Hepatocyte (in vitro differentiated cells): ENCODE data around the gene PNPLA7. TPM values are rescaled to one million over a fixed set of nuclear protein-coding genes. Genes with fewer than 3 reads are reported as not detected.

ENCODE experiments used
- DNase-seq: peaks from one replicate; pipeline ENCODE4 v3.0.0-alpha.2; 2016; ENCODE audit warnings: low spot score
- H2AFZ ChIP-seq: fragments of 200-600 bp; sonication (generic); 2 replicates; pipeline ENCODE4 v1.6.0; 2016; ENCODE audit warnings: antibody characterized with exemption, mild to moderate bottlenecking
- H3K27ac ChIP-seq: fragments of 200-600 bp; sonication (generic); 2 replicates; pipeline ENCODE4 v1.5.1; 2016; ENCODE audit warnings: mild to moderate bottlenecking
- H3K27me3 ChIP-seq: fragments of 200-600 bp; sonication (generic); 2 replicates; pipeline ENCODE4 v1.6.1; 2016
- H3K36me3 ChIP-seq: fragments of 200-600 bp; sonication (generic); replicated peaks from 2 replicates; pipeline ENCODE4 v1.5.1; 2016; ENCODE audit warnings: low read depth; ENCODE audit not compliant: insufficient read depth
- H3K4me1 ChIP-seq: fragments of 200-600 bp; sonication (generic); 2 replicates; pipeline ENCODE4 v1.5.1; 2016; ENCODE audit warnings: mild to moderate bottlenecking, moderate library complexity; ENCODE audit not compliant: insufficient read depth
- H3K4me2 ChIP-seq: fragments of 200-600 bp; sonication (generic); 2 replicates; pipeline ENCODE4 v1.6.0; 2016
- H3K4me3 ChIP-seq: fragments of 200-600 bp; sonication (generic); 2 replicates; pipeline ENCODE4 v1.5.1; 2016; ENCODE audit warnings: mild to moderate bottlenecking
- H3K79me2 ChIP-seq: fragments of 200-600 bp; sonication (generic); 2 replicates; pipeline ENCODE4 v1.6.0; 2017; ENCODE audit warnings: mild to moderate bottlenecking
- H3K9me2 ChIP-seq: fragments of 200-600 bp; sonication (generic); replicated peaks from 2 replicates; pipeline ENCODE4 v1.6.0; 2017; ENCODE audit warnings: mild to moderate bottlenecking; ENCODE audit not compliant: insufficient read depth
- H3K9me3 ChIP-seq: fragments of 200-600 bp; sonication (generic); 2 replicates; pipeline ENCODE4 v1.5.1; 2016; ENCODE audit warnings: low read depth, mild to moderate bottlenecking
- H4K20me1 ChIP-seq: fragments of 200-600 bp; sonication (generic); 2 replicates; pipeline ENCODE4 v1.6.0; 2016; ENCODE audit warnings: mild to moderate bottlenecking; ENCODE audit not compliant: insufficient read depth, poor library complexity, severe bottlenecking
- EZH2 ChIP-seq: fragments of 200-600 bp; sonication (generic); IDR thresholded peaks from 2 replicates; pipeline ENCODE4 v1.6.1; 2016; ENCODE audit warnings: antibody characterized with exemption, mild to moderate bottlenecking, borderline replicate concordance
- EZH2phosphoT487 ChIP-seq: fragments of 200-600 bp; sonication (generic); IDR thresholded peaks from one replicate; pipeline ENCODE4 v1.6.1; 2018; ENCODE audit warnings: antibody characterized with exemption, mild to moderate bottlenecking, low read depth, moderate library complexity; ENCODE audit not compliant: unreplicated experiment, severe bottlenecking
- WGBS: methylation state at CpG from one replicate; pipeline ENCODE4 v1.1.6; 2016; ENCODE audit warnings: low lambda C conversion rate; ENCODE audit errors: missing lambda C conversion rate; 5-methylcytosine and 5-hydroxymethylcytosine counted together
- polyA plus RNA-seq: library from polyadenylated mRNA; unstranded; fragments of >200 nt; fragmentation: Nextera tagmentation; extraction: Ambion mirVana; gene quantifications from 2 replicates; pipeline ENCODE4 v1.2.1, GENCODE V29; 2016
- total RNA-seq: library from RNA; depleted of rRNA; stranded (reverse); fragments of >200 nt; gene quantifications from 2 replicates; pipeline ENCODE4 v1.2.3, GENCODE V29; 2014
- TF ChIP-seq, protein P1 (sequence below): fragments of 200-600 bp; sonication (generic); IDR thresholded peaks from 2 replicates; pipeline ENCODE4 v1.5.1; 2016; ENCODE audit warnings: antibody characterized with exemption, mild to moderate bottlenecking; ENCODE audit not compliant: poor library complexity

Gene PNPLA7
- total and polyA plus RNA-seq, 2 experiments from 2014 or later: 0.62 to 0.77 TPM

GRCh38 chr9:137447722-137448601 is 102.2 kb downstream of the PNPLA7 start:
- Histone ChIP-seq H2AFZ (no peak overlapping the region), H3K4me3 (no peak overlapping the region), H3K36me3 (no peaks in the 10 kb centered on the region), H3K9me2 (no peaks in the 10 kb centered on the region), H3K79me2 (no peaks in the 10 kb centered on the region), H3K9me3 (no peaks in the 10 kb centered on the region), H3K27ac (no peak overlapping the region), H3K4me1 (peaks cover 12% of the 10 kb centered on the region), H4K20me1 (no peaks in the 10 kb centered on the region), H3K4me2 (no peak overlapping the region), H3K27me3 (no peaks in the 10 kb centered on the region)
- TF ChIP-seq, protein P1, sequence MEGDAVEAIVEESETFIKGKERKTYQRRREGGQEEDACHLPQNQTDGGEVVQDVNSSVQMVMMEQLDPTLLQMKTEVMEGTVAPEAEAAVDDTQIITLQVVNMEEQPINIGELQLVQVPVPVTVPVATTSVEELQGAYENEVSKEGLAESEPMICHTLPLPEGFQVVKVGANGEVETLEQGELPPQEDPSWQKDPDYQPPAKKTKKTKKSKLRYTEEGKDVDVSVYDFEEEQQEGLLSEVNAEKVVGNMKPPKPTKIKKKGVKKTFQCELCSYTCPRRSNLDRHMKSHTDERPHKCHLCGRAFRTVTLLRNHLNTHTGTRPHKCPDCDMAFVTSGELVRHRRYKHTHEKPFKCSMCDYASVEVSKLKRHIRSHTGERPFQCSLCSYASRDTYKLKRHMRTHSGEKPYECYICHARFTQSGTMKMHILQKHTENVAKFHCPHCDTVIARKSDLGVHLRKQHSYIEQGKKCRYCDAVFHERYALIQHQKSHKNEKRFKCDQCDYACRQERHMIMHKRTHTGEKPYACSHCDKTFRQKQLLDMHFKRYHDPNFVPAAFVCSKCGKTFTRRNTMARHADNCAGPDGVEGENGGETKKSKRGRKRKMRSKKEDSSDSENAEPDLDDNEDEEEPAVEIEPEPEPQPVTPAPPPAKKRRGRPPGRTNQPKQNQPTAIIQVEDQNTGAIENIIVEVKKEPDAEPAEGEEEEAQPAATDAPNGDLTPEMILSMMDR: no peak
- TF ChIP-seq EZH2 (no peak), EZH2phosphoT487 (no peak)
- no peak for DNase-seq
- WGBS: 88% methylated on average over 19 of the region's 27 CpGs

- no peaks in the 10 kb centered on the region for H3K79me2 ChIP-seq
- no peaks in the 10 kb centered on the region for H3K9me3 ChIP-seq
- H4K20me1 ChIP-seq: no peaks in the 10 kb centered on the region
- TF ChIP-seq EZH2 (no peak), EZH2phosphoT487 (no peak)
- TF ChIP-seq, protein P1: no peak
- no peak overlapping the region for H3K4me3 ChIP-seq
- H3K4me1 ChIP-seq: peaks cover 12% of the 10 kb centered on the region
- H3K9me2 ChIP-seq: no peaks in the 10 kb centered on the region
- H3K27ac ChIP-seq: no peak overlapping the region
- H3K27me3 ChIP-seq: no peaks in the 10 kb centered on the region
- 88% methylated on average over 21 of the region's 21 CpGs for WGBS
- no peaks in the 10 kb centered on the region for H3K36me3 ChIP-seq
- no peak for DNase-seq
- no peak overlapping the region for H3K4me2 ChIP-seq
- H2AFZ ChIP-seq: no peak overlapping the region
Measured at GRCh38 chr9:137446851-137447471, 103.2 kb downstream of the PNPLA7 start.

DNA sequence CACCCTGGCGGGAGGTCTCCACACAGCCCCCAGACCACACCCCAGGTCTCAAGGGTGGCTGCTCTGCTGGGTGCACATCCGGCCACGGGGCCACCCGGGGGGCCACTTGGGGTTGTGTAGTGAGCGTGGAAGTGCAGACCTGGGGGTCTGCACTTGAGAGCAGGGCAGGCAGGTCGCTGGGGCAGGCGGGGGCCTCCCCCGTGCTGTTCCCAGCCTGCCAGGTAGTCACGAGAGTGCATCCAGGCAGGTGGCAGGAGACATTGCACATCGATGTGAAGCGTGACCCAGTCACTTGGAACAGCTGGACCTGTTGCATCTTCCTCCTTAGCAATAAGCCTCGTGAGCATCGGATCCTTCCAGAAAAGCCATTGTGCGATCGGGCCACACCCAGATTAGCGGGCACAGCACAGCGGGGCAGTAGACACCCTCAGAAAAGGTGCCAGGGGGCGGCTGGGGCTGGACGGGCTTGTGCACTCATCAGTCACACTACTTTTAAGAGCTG is 104.2 kb downstream of the PNPLA7 start:
- 76% methylated on average over 19 of the region's 19 CpGs for WGBS
- Histone ChIP-seq H3K4me3 (no peak overlapping the region), H3K4me2 (peak overlapping the region; percentile 63), H3K79me2 (no peaks in the 10 kb centered on the region), H3K4me1 (peaks cover 12% of the 10 kb centered on the region), H3K27me3 (no peaks in the 10 kb centered on the region), H4K20me1 (no peaks in the 10 kb centered on the region), H2AFZ (no peak overlapping the region), H3K9me3 (no peaks in the 10 kb centered on the region), H3K36me3 (no peaks in the 10 kb centered on the region), H3K9me2 (no peaks in the 10 kb centered on the region), H3K27ac (no peak overlapping the region)
- DNase-seq: no peak
- TF ChIP-seq, protein P1: no peak
- TF ChIP-seq EZH2phosphoT487 (no peak), EZH2 (no peak)
